AG09319 (cell line): Measurements from ENCODE around the gene CZIB.

ENCODE experiments used
- DNase-seq: peaks from one replicate; pipeline ENCODE4 v3.0.0-alpha.2; 2010; ENCODE audit warnings: low read depth; ENCODE audit errors: extremely low read depth
- TF ChIP-seq, protein P1 (sequence below): IDR thresholded peaks from 2 replicates; pipeline ENCODE4 v1.5.1; 2011; ENCODE audit warnings: low read depth, mild to moderate bottlenecking, inconsistent platforms, low read length, moderate library complexity

CZIB gene

DNA sequence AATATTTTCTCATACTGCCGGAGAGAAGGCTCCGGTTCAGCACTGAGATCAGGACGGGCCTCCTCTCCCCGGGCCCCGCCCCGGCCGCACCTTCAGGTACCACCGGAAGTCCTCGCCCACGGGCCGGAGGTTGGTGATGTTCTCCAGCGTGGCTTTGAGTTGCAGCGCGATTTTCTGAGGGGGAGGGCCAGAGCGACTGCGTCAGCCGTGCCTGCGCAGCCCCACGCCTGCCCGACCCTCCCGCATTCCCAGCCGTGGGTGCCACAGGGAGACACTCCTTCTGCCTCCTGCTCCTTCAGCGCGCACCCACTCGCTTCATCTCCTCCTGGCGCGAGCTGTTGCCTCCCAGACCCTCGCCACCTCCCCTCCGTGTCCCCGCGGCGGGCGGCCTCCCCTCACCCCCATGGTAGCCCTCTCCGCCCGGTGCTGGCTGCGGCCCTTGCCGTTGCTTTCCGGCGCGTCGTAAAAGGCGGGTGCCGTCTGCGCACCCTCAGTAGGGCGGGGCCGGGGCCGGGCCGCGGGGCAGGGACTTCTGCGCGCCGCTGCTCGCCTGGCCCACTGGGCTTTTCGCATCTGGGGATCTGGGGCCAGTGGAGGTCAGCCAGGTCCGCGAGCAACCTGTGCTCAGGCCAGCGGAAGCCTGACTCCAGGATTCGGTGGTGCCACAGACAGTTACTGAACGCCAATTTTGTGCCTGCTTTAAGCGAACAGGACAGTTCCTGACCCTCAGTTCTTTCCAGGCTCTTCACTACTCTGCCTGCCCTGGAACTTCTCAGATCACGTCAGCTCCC lies at the start of gene CZIB:
CZIB (minus strand) TSS at position 464 of the 791 bp plus-strand sequence; CDS start at position 405, 59 bp downstream.
- TF ChIP-seq, protein P1, sequence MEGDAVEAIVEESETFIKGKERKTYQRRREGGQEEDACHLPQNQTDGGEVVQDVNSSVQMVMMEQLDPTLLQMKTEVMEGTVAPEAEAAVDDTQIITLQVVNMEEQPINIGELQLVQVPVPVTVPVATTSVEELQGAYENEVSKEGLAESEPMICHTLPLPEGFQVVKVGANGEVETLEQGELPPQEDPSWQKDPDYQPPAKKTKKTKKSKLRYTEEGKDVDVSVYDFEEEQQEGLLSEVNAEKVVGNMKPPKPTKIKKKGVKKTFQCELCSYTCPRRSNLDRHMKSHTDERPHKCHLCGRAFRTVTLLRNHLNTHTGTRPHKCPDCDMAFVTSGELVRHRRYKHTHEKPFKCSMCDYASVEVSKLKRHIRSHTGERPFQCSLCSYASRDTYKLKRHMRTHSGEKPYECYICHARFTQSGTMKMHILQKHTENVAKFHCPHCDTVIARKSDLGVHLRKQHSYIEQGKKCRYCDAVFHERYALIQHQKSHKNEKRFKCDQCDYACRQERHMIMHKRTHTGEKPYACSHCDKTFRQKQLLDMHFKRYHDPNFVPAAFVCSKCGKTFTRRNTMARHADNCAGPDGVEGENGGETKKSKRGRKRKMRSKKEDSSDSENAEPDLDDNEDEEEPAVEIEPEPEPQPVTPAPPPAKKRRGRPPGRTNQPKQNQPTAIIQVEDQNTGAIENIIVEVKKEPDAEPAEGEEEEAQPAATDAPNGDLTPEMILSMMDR, result no peak
- DNase-seq, result peak; percentile 70

DNA sequence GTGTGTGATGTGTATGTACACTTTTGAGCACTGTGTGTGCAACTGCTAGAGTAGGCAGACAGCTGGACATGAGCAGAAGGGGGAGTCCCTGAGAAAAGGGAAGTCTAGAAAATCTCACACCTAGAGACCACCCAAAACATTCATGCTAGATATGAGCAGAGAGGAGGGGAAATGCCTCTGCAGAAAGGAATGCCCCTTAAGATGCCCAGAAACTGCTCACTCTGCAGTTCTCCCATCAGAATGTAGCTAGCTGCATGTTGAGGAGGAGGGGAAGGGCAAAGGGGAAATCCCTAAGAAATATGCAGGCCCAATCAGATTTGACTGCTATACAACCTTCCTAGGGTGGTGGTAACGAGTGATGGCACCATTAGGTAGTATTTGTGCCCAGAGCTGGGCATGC lies 49.7 kb upstream of the CZIB start:
- no peak for DNase-seq
- TF ChIP-seq, protein P1, result no peak

DNA sequence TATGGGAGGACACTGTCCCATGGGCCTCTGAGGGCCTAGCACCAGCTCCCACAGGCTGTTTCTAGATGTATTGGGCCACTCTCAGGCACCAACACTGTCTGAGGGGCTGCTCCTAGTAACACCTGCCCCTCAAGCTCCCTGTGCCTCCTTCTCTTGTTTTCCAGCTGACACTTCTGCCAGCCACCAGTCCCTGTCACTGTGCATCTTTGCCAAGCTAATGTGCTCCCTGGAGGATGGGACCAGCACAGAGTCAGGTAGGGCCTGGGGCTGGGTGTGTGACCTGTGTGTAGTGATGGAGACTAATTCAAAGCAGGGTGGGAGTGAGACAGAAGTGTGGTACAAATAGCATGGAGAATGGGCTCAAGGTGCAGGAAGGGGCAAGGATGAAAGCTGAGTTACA lies 47.3 kb upstream of the CZIB start:
- TF ChIP-seq, protein P1, result no peak
- DNase-seq, result no peak

DNA sequence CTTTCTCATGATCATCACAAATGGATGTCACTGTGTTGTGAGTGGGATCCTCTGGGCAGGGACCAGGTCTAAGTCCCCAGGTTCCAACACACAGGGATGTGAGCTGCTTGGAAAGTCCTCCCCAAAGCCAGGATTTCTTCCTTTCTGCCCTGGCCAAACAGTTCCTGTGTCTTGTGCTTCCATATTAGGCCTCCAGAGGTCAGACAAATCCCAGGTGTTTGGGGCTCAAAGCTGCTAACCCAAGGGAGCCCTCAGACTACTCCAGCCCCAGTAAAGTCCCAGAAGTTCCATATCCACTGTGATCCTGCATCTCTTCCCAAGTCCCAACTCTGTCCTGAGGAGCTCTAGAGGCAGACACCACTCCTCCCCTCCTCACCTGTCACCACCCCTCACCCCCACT lies 45.6 kb upstream of the CZIB start:
- TF ChIP-seq, protein P1, result no peak; the same call in 1 of the 2 replicates
- no peak for DNase-seq

DNA sequence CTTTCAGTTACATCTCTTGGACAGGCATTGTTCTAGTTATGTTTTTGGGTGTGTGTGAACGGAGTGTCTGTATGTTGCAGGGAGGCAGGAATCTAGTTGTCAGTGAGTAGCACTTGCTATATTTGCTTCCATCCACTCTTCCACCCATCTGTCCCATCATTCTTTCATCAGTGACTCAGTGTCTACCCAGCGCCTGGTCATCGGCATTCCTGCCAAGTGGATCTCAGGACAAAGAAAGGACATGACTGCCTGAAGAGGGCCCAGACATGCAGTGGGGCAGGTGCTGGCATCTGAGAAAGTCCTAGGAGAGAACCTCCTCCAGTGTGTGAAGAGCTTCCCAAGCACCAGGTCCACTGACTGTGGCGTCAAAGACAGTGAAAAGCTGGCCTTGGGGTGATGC lies 45.1 kb upstream of the CZIB start:
- TF ChIP-seq, protein P1, result no peak
- DNase-seq, result no peak

DNA sequence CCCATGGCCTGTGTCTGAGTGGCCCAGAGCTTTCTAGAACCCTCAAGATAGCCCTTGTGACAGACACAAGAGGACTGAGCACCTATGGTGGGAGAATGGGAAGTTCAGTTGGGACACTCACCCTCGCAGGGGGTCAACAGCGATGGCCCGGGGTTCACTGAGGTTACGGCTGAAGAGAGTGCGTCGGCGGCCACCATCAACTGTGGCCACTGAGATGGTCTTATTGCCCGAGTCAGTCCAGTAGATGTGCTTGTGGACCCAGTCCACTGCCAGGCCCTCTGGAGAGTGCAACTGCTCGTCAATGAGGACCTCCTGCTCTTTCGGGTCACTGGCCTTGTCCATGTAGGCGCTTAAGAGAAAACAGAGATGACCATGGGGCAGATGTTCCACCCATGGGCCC lies 43.6 kb upstream of the CZIB start:
- TF ChIP-seq, protein P1, result no peak
- DNase-seq, result no peak

DNA sequence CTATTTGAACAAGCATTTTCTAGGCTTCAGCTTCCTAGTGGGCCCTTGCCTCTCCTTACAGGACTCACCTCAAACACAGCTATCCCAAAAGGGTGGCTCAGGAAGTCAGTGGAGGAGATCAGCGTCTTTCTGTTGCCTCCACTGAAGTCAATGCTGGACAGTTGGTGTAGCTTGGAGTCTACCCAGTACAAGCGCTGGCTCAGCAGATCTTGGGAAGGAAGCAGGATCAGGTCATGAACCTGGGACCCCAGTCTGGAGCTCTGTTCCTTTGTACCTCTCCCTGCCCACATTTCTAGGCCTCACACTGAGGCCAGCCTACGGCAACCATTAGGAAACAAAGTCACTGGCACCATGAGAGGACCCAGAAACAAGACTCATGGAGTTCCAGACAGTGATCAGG lies 41.6 kb upstream of the CZIB start:
- TF ChIP-seq, protein P1, result no peak
- DNase-seq, result no peak
